H1 (cell line): ENCODE results near the gene CHMP5. TPM values are rescaled to one million over a fixed set of nuclear protein-coding genes. Genes with fewer than 3 reads are reported as not detected.

Experiments
- FOSL1 ChIP-seq: IDR thresholded peaks from 2 replicates; pipeline ENCODE4 v1.6.1; 2011; ENCODE audit warnings: mild to moderate bottlenecking, low read depth, low read length, moderate library complexity; ENCODE audit not compliant: insufficient read depth
- KDM5A ChIP-seq: fragments of 200-600 bp; IDR thresholded peaks from 2 replicates; pipeline ENCODE4 v1.7.1; 2012; ENCODE audit warnings: mild to moderate bottlenecking, low read length, inconsistent platforms, mixed read lengths
- RAD21 ChIP-seq, 2 experiments: IDR thresholded peaks in 1 of 2; conservative IDR thresholded peaks in 1 of 2; 2 replicates each; pipeline ENCODE4 v1.6.1; 2011; ENCODE audit warnings: low read depth in 2 of 2, low read length in 2 of 2, improper control_type of control experiment in 1 of 2, inconsistent platforms in 1 of 2, mild to moderate bottlenecking in 1 of 2, moderate library complexity in 1 of 2
- RBBP5 ChIP-seq: IDR thresholded peaks from 2 replicates; pipeline ENCODE4 v1.7.1; 2012; ENCODE audit warnings: low read depth, mild to moderate bottlenecking, inconsistent platforms, low read length, moderate library complexity, borderline replicate concordance
- polyA plus RNA-seq, 7 experiments: library from polyadenylated mRNA; depleted of rRNA in 3 of 7; stranded (reverse) in 5 of 7; unstranded in 2 of 7; fragments of >200 nt in 5 of 7; fragments of 200-250 nt in 2 of 7; gene quantifications; 1 replicate in 5 of 7; 2 replicates in 1 of 7; 4 replicates in 1 of 7; pipeline versions ENCODE4 v1.2.1 to v1.2.3, GENCODE V29; 2011 to 2013; ENCODE audit warnings: missing spikeins in 2 of 7, mixed read lengths in 2 of 7
- total RNA-seq: library from RNA; stranded (reverse); fragmentation: NEBNext Ultra II Directional; extraction: Animal tissue kit (Norgen Biotek cat#: 25700); gene quantifications from 2 replicates; pipeline ENCODE4 v1.2.1, GENCODE V29; 2021

Gene CHMP5
- total and polyA plus RNA-seq, 2 of the 8 experiments (the other 6 are each of a cell fraction or from before 2014, with no cell fraction given) = 25.0 to 47.3 TPM

DNA sequence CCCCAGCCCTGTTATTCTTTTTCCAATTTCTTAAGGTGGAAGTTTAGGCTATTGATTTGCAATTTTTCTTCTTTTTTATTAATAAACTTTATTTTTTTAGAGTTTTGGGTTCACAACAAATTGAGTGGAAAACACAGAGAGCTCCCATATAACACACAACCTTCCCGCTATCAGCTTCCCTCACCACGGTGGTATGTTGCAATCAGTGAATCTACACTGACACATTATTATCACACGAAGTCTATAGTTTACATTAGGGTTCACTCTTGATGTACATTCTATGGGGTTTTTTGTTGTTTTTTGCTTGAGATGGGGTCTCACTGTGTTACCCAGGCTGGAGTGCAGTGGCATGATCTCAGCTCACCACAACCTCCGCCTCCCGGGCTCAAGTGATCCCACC lies 20.7 kb downstream of the CHMP5 start (continued):
- TF ChIP-seq RBBP5 = no peak
- TF ChIP-seq FOSL1 = no peak
- no peak for TF ChIP-seq KDM5A
- no peak for TF ChIP-seq RAD21 (IDR thresholded peaks at IDR 0.05 in 1 of 2, conservative IDR thresholded peaks at IDR 0.05 in 1 of 2; ENCODE audit: low read depth in 2 of 2, low read length in 2 of 2)
